Kidney tubule cell (primary cell): Measurements from ENCODE around the gene MESP1.

ENCODE experiments used
- DNase-seq: peaks from one replicate; pipeline ENCODE4 v3.0.0-alpha.2; 2018; ENCODE audit warnings: low spot score

MESP1 gene

GRCh38 chr15:89780601-89781000 lies 29.6 kb upstream of the MESP1 start:
- no peak for DNase-seq

GRCh38 chr15:89778861-89779260 lies 27.8 kb upstream of the MESP1 start:
- no peak for DNase-seq

DNA sequence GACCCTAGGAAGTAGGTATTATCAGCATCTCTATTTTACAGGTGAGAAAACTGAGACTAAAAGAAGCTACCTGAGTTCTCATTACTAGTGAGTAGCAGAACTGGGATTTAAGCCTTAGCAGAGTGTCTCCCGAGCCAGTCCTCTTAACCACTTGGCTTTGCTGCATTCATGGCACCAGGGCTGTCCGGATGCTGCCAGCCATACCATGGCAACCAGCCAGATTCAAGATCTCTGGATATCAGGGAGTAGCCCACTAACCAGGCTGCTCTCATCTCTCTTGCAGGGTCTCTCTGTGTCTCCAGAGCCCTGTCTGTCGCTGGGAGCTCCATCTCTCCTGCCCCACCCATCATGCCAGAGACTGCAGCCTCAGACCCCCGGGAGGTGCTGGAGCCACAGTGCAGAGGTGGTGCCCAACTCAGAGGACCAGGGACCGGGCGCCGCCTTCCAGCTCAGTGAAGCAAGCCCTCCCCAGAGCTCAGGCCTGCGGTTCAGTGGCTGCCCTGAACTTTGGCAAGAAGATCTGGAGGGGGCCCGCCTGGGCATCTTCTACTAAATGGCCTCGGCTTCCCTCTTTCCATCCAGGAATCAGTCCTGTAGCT lies 26.8 kb upstream of the MESP1 start:
- no peak for DNase-seq

DNA sequence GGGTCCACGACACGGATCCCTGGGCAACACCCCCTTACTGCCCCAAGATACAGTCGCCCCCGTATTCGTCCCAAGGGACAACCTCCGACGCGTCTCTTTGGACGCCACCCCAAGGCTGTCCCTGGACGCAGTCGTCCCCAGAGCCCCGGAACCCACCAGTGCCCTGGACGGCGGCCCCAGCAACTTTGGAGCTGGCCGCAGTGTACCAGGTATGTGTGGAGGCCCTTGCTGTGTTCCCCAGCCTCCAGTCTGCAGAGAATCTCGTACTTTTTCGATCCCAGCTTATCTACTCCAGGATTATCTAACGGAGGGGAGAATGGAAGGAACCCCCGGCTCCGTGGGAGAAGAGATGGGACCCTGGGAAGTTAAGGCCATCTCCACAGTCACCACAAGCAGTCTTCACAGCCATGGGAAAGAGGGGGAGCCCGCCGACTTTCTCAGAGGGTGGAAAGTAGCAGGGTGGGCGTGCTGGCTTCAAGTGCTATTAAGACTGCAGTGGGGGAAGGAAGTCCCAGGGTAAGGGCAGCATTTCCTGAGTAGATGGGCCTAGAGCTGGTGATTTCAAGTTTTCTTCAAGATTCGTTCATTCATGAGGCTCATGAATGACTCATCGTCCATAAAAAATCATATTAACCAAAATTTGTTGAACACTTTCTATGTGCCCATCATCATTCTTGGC lies 26.2 kb upstream of the MESP1 start:
- no peak for DNase-seq

GRCh38 chr15:89776274-89777072 lies 25.4 kb upstream of the MESP1 start, which contains the start of gene MESP2:
TSS of gene MESP2 (plus strand) at chr15:89776332. CDS start at chr15:89776358, 26 bp downstream.
- DNase-seq, result peak; percentile 83

- DNase-seq, result no peak
Observed at GRCh38 chr15:89775815-89776214, 24.8 kb upstream of the MESP1 start.

- DNase-seq, result no peak
Observed at GRCh38 chr15:89774492-89774891, 23.4 kb upstream of the MESP1 start.

DNA sequence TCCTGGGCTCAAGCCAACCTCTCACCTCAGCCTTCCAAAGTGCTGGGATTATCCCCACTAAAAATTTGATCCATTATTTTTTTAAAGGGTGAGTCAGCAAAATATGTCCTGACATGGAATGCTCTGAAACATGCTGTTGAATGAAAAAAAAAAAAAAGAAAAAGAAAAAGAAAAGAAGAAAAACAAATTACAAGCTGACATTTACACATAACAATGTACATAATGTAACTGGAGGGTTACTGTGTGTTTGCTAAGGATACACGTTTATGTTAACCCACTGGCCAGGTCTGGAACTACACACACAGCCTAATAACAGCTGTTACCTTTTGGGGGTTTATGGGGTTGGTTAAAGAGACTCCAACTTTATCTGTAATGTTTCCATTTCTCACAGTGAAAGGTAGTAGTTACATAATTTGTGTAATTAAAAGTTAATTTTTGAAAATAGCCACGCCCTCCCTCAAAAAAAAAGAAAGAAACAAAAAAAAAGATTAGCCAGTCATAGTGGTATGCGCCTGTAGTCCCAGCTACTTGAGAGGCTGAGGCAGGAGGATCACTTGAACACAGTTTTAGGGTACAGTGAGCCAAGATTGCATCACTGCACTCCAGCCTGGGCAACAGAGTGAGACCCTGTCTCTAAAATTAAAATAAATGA lies 22.0 kb upstream of the MESP1 start:
- no peak for DNase-seq

DNA sequence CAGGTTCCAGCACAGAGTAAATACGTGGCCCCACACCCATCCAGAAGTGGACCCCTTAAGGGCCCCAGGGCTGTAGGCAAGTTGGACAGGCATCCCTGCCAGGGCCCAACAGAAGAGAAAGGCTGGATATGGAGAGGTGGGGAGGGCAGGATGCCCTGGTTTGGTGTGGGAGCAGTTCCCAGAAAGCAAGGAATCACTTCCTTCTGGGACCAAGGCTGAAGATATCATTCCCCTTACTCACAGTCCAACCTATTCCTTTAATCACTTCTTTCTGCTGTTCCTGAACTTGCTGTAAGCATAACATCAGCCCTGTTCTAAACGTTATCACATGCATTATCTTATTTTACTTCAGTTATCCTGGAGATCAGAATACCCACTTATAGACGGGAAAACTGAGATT lies 19.0 kb upstream of the MESP1 start:
- peak; percentile 54 for DNase-seq

GRCh38 chr15:89769366-89769765 lies 18.3 kb upstream of the MESP1 start:
- no peak for DNase-seq

DNA sequence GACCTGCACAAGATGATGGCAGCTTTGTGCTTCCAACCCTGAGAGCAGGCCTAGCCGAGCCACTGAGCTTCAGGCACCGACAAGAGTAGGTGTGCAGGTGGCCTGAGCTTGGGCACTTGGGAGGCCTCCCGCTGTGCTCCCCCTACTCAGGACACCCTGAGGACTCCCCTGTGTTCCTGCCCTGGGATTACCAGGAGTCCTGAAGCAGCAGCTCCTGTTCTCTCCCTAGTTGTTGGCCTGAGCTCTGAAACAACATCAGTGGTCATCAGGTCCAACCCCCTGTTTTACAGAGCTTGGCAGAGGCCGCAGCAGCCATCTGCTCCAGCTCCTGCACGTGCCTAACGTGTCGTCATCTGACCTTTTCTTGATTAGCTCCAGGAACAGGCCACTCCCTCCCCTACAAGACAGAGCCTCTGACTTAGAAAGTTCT lies 17.0 kb upstream of the MESP1 start:
- no peak for DNase-seq

DNA sequence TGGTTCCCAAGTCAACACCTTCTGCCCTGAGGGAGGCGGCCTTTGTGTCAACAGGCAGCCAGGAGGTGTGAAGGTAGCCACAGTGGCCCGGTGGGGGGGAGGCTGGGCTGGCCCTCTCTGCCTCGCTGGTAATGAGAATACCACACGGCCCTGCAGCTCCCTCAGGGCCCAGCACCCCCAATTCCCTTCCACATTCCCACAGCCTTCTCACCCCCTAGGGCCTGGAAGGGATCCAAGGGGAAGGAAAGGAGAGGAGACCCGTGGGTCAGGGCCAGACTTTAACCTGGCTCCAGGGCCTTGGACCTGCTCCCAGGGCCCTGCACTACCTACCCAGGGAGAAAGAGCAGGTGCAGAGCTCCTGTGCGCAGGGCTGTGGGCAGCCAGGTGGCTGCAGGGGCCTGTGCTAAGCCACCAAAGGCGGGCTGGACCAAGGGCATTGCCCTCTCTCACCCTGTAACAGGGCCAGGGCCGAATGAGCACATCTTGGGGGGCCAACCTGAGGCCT lies 16.4 kb upstream of the MESP1 start:
- peak; percentile 41 for DNase-seq

DNA sequence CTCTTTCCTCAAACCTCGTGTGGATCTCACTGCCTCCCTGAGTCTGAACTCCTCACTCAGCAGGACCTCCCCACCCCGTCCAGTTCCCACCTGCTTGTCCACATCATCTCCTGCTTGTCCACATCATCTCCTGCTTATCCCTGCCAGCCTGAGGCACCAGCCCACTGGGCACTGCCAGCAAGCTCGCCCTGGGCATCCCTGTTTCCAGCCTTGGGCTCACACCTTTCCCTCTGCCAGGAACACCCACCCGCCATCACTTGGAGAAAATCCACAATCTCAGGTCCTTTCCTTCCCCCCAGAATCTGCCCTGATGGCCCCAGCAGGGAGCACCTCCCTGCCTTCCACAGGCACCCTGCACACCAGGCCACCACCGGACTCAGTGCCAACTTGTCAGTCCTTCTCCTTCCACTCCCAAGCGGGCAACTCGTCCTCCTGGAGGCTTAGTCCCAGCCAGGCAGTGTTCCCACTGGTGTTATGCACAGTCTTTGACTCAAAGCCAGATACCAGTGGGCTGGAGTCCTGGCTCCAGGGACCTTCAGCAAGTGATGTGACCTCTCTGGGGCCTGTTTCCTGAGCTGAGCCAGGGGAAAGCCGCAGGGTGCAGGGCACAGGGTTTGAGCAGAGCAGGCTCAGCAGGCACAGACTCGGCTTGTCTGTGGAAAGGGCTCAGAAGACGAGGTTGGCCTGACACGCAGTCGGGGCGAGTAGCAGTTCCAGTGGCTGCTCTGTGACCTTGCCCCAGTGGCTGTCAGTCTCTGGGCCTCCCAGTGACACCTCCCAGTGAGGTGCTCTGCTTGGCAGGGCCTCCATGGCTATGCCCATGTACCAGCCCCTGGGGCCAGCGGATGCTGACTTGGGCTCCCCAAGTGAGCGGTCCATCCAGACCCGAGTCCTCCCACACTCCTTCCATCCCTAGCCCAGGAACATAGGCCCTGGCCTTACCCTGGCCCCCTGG lies 15.6 kb upstream of the MESP1 start:
- DNase-seq, result no peak

DNA sequence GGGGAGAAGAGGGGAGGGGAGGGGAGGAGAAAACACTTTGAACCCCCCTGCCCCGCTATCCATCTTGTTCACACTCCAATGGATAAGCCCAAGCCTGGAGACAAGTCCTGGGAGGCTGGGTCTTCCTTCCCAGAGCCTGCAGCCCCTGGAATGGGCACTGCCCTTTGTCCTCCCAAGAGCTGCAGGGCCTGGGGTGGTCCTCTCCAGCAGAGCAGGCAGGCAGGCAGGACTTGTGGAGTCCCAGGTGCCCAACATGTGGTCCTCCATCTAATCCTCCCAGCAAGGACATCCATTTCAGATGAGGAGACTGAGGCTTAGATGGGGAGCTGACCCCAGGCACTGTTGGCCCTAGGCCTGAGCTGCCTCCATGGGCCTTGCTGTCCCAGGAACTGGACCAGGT lies 14.6 kb upstream of the MESP1 start:
- no peak for DNase-seq

DNA sequence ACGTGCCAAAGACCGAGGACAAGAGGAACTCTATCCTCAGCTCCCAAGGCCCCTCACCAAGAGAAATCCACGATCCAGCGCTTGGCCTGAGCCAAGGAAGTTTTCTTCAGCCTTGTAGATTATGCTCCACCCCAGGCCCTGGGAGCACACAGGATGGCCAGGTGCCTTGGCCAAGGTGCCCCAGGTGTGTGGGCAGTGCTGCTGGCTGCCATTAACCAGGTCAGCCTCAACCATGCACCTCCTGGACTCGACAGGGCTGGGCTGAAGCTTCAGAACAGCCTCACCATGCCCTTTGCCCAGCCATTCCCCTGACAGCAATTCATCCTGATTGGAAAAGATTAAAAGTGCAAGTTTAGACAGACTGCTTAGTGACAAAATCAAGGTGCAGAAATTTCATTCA lies 10.9 kb upstream of the MESP1 start:
- no peak for DNase-seq

DNA sequence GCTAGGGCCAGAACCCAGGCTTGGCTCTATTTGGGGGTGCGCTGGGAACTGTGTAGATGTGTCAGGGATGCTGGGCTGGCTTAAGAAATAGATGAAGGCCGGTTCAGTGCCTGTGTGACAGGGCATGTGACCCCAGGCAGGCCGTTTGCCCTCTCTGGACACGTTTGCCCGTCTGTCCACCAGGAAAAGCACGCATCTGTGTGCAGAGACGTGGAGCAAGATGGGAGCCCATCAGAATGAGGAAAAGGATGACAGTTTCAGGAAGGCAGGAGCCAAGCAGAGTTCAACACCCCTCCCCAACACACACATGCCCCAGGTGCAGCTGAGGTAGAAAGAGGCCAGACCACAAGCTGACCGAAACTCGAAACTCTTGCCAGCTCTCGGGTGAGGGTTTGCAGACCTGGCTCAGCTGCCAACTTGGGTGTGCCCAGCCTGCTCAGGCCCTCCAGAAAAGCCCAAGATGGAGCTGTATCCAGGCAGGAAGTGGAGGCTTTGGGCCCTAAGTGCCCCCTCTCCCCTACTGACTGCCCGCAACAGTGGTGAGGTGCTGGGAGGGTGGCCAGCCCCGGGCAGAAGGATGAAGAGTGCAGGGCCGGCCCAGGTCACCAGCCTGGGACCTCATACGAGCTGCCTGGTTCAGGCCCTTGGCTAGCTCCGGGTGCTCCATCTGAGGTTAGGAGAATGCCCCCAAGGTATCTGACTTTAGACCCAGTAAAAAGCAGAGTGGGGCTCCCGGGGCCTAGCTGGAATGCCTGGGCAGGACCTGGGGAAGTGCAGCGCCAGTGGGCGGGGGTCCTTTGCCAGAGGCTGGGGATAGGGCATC lies 10.2 kb upstream of the MESP1 start:
- peak; percentile 72 for DNase-seq

DNA sequence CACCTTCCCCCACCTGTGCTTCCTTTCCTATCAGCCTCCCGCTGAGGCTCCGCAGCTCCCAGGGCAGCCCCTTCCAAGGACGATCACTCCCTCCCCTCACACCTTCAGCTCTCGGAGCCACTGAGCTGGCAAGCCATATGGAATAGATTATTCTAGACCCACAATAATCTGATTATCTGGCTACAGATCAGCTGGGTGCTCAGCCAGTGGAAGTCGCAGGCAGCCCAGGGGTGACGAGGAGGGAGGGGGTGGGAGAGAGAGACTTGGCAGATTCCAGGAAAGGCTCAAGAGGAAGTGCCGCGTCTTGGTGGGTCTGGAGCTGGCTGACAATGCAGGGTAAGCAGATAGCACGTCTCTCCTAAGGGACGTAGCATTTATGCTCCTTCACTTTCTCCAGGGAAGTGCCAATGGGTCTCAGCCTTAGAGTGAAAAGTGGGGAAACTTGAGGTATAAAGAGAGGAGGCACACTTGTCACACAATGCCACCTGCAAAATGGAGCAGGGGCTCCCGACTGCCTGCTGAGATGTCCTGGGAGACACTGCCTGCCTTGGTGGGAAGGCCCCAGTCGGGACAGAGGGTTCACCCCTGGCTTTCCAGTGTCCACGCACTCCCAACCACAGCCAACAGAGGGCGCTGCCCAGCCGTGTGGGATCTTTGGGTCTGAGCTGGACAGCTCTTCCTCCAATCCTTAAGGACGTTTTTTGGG lies 9.4 kb upstream of the MESP1 start:
- DNase-seq, result peak; percentile 79

DNA sequence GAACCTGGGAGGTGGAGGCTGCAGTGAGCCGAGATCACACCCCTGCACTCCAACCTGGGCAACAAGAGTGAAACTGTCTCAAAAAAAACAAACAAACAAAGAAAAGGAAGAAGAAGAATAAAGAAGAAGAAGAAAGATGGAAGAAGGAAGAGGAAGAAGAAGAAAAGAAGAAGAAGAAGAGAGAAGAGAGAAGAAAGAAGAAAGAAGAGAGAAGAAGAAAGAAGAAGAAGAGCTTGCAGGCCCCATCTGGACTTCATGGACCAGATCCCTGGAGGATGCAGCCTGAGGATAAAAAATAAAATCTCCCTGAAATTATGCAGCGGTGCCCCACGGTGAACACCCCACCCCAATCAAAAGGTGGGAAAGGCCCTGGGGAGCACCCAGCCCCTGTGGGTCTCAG lies 8.8 kb upstream of the MESP1 start:
- DNase-seq, result no peak

DNA sequence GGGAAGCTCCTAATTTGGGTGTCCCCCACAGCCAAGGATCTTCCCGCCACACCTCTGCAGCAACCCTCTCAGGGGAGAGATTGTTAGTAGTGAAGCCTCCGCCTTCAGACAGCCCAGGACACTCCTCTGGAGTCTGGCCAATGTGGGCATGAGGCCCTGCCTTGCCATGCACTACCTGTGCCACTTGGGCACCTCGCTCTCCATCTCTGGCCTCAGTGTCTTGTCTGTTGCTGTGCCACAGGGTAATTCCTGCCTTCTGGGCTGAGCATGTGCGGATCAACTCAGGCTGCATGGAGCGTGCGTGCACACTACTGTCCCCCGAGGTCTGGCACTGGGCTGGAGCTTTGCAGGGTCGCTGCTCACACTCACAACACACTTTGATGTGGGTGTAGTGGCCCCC lies 7.9 kb upstream of the MESP1 start:
- DNase-seq, result no peak

- DNase-seq, result no peak
Observed at GRCh38 chr15:89758283-89758682, 7.2 kb upstream of the MESP1 start.
